ENCODE results near the gene EPC2. TPM values are rescaled to one million over a fixed set of nuclear protein-coding genes. Genes with fewer than 3 reads are reported as not detected.

The EPC2 gene
- total and polyA plus RNA-seq, 2 of the 8 experiments (the other 6 are each of a cell fraction or from before 2014, with no cell fraction given) = 16.1 to 25.7 TPM

DNA sequence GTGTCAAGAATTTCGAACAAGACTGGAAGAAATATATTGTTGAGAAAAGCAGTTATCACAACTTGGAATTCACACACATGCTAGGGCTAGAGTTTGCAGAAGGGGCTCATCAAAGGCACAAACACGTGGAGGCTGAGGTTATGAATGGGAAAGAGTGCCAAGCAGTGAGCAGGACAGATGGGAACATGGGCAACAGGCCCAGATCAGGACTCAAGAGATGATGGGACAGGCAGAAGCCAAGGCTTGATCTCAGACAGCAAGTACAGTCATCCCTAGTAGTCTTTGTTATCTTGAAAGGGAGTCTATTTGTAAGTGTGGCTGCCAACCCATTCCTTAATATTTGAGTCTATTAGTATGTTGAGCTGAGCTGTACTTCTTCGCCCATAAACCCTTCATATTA lies 22.2 kb upstream of the EPC2 start:
- no peak for TF ChIP-seq EGR1 (IDR thresholded peaks at IDR 0.05; ENCODE audit: borderline replicate concordance, low read depth, low read length)
- no peak for TF ChIP-seq HDAC6 (IDR thresholded peaks at IDR 0.05; ENCODE audit: low read depth, low read length)
- TF ChIP-seq ATF2 (IDR thresholded peaks at IDR 0.05; ENCODE audit: low read length) = no peak
- no peak for TF ChIP-seq NRF1 (IDR thresholded peaks at IDR 0.05; ENCODE audit: low read depth, low read length)
- FAIRE-seq (no peak), DNase-seq (ENCODE audit: low read depth in 1 of 2, low spot score in 2 of 2) (no peak)
- Histone ChIP-seq H3K27me3 (replicated peaks in 1 of 4; ENCODE audit: control insufficient read depth in 3 of 4, extremely low read depth in 1 of 4, insufficient read depth in 3 of 4, low read length in 3 of 4) (no peaks in the 10 kb centered on the region), H3K4me2 (ENCODE audit: insufficient read depth in 1 of 2, low read depth in 2 of 2, low read length in 2 of 2) (no peak overlapping the region), H4K5ac (ENCODE audit: insufficient read length, low read depth, low read length) (no peak overlapping the region), H2BK12ac (ENCODE audit: low read depth, low read length) (no peak overlapping the region; the same call in 1 of the 2 replicates), H3K9me3 (ENCODE audit: insufficient read depth in 2 of 2, low read depth in 1 of 2, low read length in 1 of 2) (no peaks in the 10 kb centered on the region), H2BK15ac (ENCODE audit: low read length) (no peak overlapping the region), H2BK5ac (ENCODE audit: low read depth, low read length) (no peak overlapping the region), H2BK20ac (ENCODE audit: low read length) (no peak overlapping the region), H3K9ac (replicated peaks in 1 of 4; ENCODE audit: extremely low read depth in 1 of 4, low read depth in 3 of 4, low read length in 3 of 4) (no peak overlapping the region), H2AK5ac (ENCODE audit: low read depth, low read length) (no peak overlapping the region), H4K91ac (replicated peaks; ENCODE audit: insufficient read length, low read length) (no peak overlapping the region), H3K27ac (ENCODE audit: low read depth, low read length) (no peak overlapping the region), H3K36me3 (ENCODE audit: control insufficient read depth in 2 of 4, insufficient read depth in 4 of 4, low read length in 3 of 4) (no peaks in the 10 kb centered on the region), H2AFZ (ENCODE audit: low read length) (no peak overlapping the region), H3K79me1 (ENCODE audit: low read depth, low read length) (no peaks in the 10 kb centered on the region), H4K20me1 (replicated peaks in 1 of 2; ENCODE audit: control insufficient read depth in 1 of 2, insufficient read depth in 2 of 2, low read length in 2 of 2) (no peaks in the 10 kb centered on the region), H3K4me1 (replicated peaks in 1 of 4; ENCODE audit: control insufficient read depth in 3 of 4, insufficient read depth in 4 of 4, low read length in 3 of 4) (no peaks in the 10 kb centered on the region), H3K56ac (replicated peaks; ENCODE audit: insufficient read length, low read depth, low read length) (no peak overlapping the region), H3K79me2 (ENCODE audit: control insufficient read depth in 1 of 2, insufficient read depth in 2 of 2, low read length in 2 of 2) (no peaks in the 10 kb centered on the region), H3K23me2 (ENCODE audit: low read depth, low read length) (no peaks in the 10 kb centered on the region), H3K4me3 (ENCODE audit: extremely low read depth in 1 of 4, insufficient read depth in 2 of 4, low read depth in 3 of 4, low read length in 4 of 4) (no peak overlapping the region), H2BK120ac (replicated peaks; ENCODE audit: low read depth, low read length) (no peak overlapping the region), H3K18ac (ENCODE audit: extremely low read depth, low read length) (no peak overlapping the region), H3K14ac (ENCODE audit: insufficient read length) (no peak overlapping the region), H4K8ac (ENCODE audit: extremely low read depth, insufficient read depth, low read length) (no peak overlapping the region), H3K23ac (ENCODE audit: insufficient read length) (no peak overlapping the region), H3K4ac (replicated peaks; ENCODE audit: insufficient read length, low read depth, low read length) (no peak overlapping the region)
- 91% methylated on average over 3 of the region's 3 CpGs; no CpG with 5 or more reads in 1 of the 2 experiments for WGBS, 2 experiments (ENCODE audit: extremely low coverage in 1 of 2, insufficient coverage in 1 of 2, insufficient read length in 1 of 2, insufficient replicate concordance in 2 of 2, low coverage in 1 of 2, low lambda C conversion rate in 2 of 2, missing lambda C conversion rate in 1 of 2)
- ChIA-PET POLR2A (ENCODE audit: partially characterized antibody) (no interaction called here), CTCF (ENCODE audit: partially characterized antibody) (interaction anchor here (1.1 kb wide), 1 partner anchor 837 kb away, joined by 3 read pairs; no protein-coding TSS in a partner anchor)

All from H1 (cell line).